OCI-LY1 (cell line): ENCODE measurements around the gene PGBD5.

Source experiments
- H2AFZ ChIP-seq: fragments of 200-600 bp; sonication (generic), shearing (Covaris generic); 2 replicates; pipeline ENCODE4 v1.6.0; 2014; ENCODE audit warnings: antibody characterized with exemption, mild to moderate bottlenecking, low read length
- H3F3A ChIP-seq: fragments of 200-600 bp; sonication (generic), shearing (Covaris generic); 2 replicates; pipeline ENCODE4 v1.6.0; 2014; ENCODE audit warnings: mild to moderate bottlenecking, antibody characterized with exemption, low read length, moderate library complexity; ENCODE audit not compliant: insufficient read depth
- H3K27ac ChIP-seq: fragments of 200-600 bp; sonication (generic); 2 replicates; pipeline ENCODE4 v1.5.1; 2014; ENCODE audit warnings: low read length, mixed run types, mild to moderate bottlenecking, low read depth; ENCODE audit not compliant: poor library complexity, severe bottlenecking
- H3K27me3 ChIP-seq: fragments of 200-600 bp; sonication (generic); 2 replicates; pipeline ENCODE4 v1.6.0; 2014; ENCODE audit warnings: antibody characterized with exemption, mild to moderate bottlenecking, low read length, moderate library complexity; ENCODE audit not compliant: insufficient read depth
- H3K36me3 ChIP-seq: fragments of 200-600 bp; sonication (generic); 2 replicates; pipeline ENCODE4 v1.6.1; 2014; ENCODE audit warnings: mild to moderate bottlenecking, antibody characterized with exemption, low read length, moderate library complexity, mixed read lengths; ENCODE audit not compliant: insufficient read depth
- H3K4me1 ChIP-seq: fragments of 200-600 bp; sonication (generic); 2 replicates; pipeline ENCODE4 v1.5.1; 2014; ENCODE audit warnings: mild to moderate bottlenecking, low read length, moderate library complexity; ENCODE audit not compliant: insufficient read depth, severe bottlenecking
- H3K4me2 ChIP-seq: fragments of 200-600 bp; sonication (generic), shearing (Covaris generic); 2 replicates; pipeline ENCODE4 v1.6.1; 2014; ENCODE audit warnings: low read length
- H3K4me3 ChIP-seq: fragments of 200-600 bp; sonication (generic); 2 replicates; pipeline ENCODE4 v1.5.1; 2014; ENCODE audit warnings: low read length, low read depth, mild to moderate bottlenecking, mixed read lengths; ENCODE audit not compliant: poor library complexity, severe bottlenecking
- H3K79me2 ChIP-seq: fragments of 200-600 bp; shearing (Covaris generic); 2 replicates; pipeline ENCODE4 v1.6.1; 2016; ENCODE audit warnings: mixed run types, low read length, mixed read lengths; ENCODE audit not compliant: insufficient read depth
- H3K9ac ChIP-seq: fragments of 200-600 bp; sonication (generic), shearing (Covaris generic); 2 replicates; pipeline ENCODE4 v1.6.1; 2014; ENCODE audit warnings: mild to moderate bottlenecking, low read length, mixed read lengths
- H3K9me2 ChIP-seq: fragments of 200-600 bp; sonication (generic), shearing (Covaris generic); 2 replicates; pipeline ENCODE4 v1.6.1; 2014; ENCODE audit warnings: low read depth, mild to moderate bottlenecking, low read length, mixed read lengths
- H3K9me3 ChIP-seq: fragments of 200-600 bp; shearing (Covaris generic); 2 replicates; pipeline ENCODE4 v1.6.1; 2014; ENCODE audit warnings: low read length, mixed read lengths
- H4K20me1 ChIP-seq: fragments of 200-600 bp; sonication (generic), shearing (Covaris generic); 2 replicates; pipeline ENCODE4 v1.6.0; 2016; ENCODE audit warnings: mild to moderate bottlenecking, low read length; ENCODE audit not compliant: insufficient read depth
- EZH2 ChIP-seq: fragments of 200-600 bp; sonication (generic), shearing (Covaris generic); IDR thresholded peaks from 2 replicates; pipeline ENCODE4 v1.8.0; 2017; ENCODE audit warnings: borderline replicate concordance, mixed run types, mild to moderate bottlenecking, antibody characterized with exemption, low read length, moderate library complexity, mixed read lengths
- TF ChIP-seq, protein P1 (sequence below): fragments of 200-600 bp; sonication (generic), shearing (Covaris generic); IDR thresholded peaks from 2 replicates; pipeline ENCODE4 v1.5.1; 2017; ENCODE audit warnings: mild to moderate bottlenecking, antibody characterized with exemption, low read length, moderate library complexity, mixed read lengths

PGBD5 gene

DNA sequence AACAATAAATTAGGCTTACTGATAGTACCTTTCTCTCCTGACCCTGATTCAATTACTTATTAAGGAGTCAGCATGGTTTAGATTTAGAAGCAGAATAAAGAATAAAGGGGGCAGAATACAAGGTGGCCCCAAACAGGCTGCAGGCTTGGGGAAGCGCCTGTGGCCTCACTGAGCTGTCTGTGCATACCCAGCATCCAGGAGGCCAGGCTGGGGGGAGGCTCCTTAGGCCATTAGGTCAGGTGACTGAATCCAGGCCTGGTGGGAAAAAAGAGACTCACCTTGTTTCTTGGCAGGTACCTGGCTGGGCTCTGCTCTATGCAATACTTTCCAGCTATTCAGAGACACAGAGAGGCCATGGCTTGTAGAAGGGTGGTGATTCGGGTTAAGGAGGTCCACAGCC, 38.8 kb downstream of the PGBD5 start:
- no peak overlapping the region for H3K27ac ChIP-seq
- no peaks in the 10 kb centered on the region for H3K4me1 ChIP-seq
- H3F3A ChIP-seq = no peaks in the 10 kb centered on the region
- H3K79me2 ChIP-seq = no peaks in the 10 kb centered on the region
- no peaks in the 10 kb centered on the region for H3K9me3 ChIP-seq
- no peak overlapping the region for H3K4me2 ChIP-seq
- no peak overlapping the region for H2AFZ ChIP-seq
- TF ChIP-seq, protein P1, sequence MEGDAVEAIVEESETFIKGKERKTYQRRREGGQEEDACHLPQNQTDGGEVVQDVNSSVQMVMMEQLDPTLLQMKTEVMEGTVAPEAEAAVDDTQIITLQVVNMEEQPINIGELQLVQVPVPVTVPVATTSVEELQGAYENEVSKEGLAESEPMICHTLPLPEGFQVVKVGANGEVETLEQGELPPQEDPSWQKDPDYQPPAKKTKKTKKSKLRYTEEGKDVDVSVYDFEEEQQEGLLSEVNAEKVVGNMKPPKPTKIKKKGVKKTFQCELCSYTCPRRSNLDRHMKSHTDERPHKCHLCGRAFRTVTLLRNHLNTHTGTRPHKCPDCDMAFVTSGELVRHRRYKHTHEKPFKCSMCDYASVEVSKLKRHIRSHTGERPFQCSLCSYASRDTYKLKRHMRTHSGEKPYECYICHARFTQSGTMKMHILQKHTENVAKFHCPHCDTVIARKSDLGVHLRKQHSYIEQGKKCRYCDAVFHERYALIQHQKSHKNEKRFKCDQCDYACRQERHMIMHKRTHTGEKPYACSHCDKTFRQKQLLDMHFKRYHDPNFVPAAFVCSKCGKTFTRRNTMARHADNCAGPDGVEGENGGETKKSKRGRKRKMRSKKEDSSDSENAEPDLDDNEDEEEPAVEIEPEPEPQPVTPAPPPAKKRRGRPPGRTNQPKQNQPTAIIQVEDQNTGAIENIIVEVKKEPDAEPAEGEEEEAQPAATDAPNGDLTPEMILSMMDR = no peak
- H3K27me3 ChIP-seq = no peaks in the 10 kb centered on the region
- H3K9ac ChIP-seq = no peak overlapping the region
- H3K9me2 ChIP-seq = no peaks in the 10 kb centered on the region
- no peaks in the 10 kb centered on the region for H3K36me3 ChIP-seq
- H3K4me3 ChIP-seq = no peak overlapping the region
- no peaks in the 10 kb centered on the region for H4K20me1 ChIP-seq

DNA sequence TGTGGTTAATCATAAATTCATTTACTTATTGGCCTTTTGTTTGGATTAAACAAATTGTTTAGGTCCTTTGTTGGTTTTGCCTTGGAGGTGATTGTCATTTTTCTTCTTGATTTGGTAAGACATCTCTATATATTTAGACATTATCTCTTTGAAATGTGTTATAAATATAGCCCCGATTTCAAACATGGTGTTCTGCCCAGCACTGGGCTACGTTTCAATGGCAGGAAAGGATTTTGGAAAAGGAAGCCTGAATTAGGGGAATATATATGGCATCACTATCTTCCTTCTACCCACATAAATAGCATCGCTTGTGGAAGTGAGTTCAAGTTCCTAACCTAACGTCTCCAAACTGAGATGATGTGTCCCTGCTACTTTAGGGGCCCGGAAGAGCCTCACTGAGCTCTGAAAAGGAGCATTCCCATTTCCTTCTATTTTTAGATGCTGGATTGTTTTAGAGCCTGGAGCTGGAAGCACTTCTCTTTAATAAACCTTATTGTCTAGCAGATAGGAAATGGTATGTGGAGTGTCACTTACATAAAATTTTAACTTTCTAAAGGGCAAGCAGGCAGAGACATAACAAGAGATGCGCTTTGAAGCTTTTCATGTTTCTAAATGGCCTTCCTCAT, 39.4 kb downstream of the PGBD5 start:
- Histone ChIP-seq H3K27me3 (no peaks in the 10 kb centered on the region), H3K4me3 (no peak overlapping the region), H3K9me3 (no peaks in the 10 kb centered on the region), H3K27ac (no peak overlapping the region), H3K9me2 (no peaks in the 10 kb centered on the region), H3K36me3 (no peaks in the 10 kb centered on the region), H3K79me2 (no peaks in the 10 kb centered on the region), H3F3A (no peaks in the 10 kb centered on the region), H4K20me1 (no peaks in the 10 kb centered on the region), H3K4me2 (no peak overlapping the region), H3K9ac (no peak overlapping the region), H2AFZ (no peak overlapping the region), H3K4me1 (no peaks in the 10 kb centered on the region)
- TF ChIP-seq, protein P1 = no peak
- no peak for TF ChIP-seq EZH2

DNA sequence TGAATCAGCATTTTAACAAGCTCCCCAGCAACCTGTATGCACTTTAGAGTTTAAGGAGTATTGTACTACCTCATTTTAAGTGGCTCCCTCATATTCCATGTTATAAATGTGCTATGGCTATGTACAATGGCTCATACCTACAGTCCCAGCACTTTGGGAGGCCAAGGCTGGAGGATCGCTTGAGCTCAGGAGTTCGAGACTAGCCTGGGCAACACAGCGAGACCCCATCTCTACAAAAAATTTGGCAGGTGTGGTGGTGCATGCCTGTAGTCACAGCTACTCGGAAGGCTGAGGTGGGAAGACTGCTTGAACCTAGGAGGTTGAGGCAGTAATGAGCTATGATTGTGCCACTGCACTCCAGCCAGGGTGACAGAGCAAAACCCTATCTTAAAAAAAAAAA, 40.2 kb downstream of the PGBD5 start:
- H3K4me2 ChIP-seq = no peak overlapping the region
- no peak overlapping the region for H3K4me3 ChIP-seq
- no peak overlapping the region for H3K9ac ChIP-seq
- H2AFZ ChIP-seq = no peak overlapping the region
- no peaks in the 10 kb centered on the region for H3F3A ChIP-seq
- H3K27me3 ChIP-seq = no peaks in the 10 kb centered on the region; the same call in 1 of the 2 replicates
- no peaks in the 10 kb centered on the region for H4K20me1 ChIP-seq
- H3K36me3 ChIP-seq = no peaks in the 10 kb centered on the region
- H3K27ac ChIP-seq = no peak overlapping the region
- no peaks in the 10 kb centered on the region for H3K79me2 ChIP-seq
- no peaks in the 10 kb centered on the region for H3K9me3 ChIP-seq
- H3K4me1 ChIP-seq = no peaks in the 10 kb centered on the region
- H3K9me2 ChIP-seq = no peaks in the 10 kb centered on the region
- no peak for TF ChIP-seq EZH2
- TF ChIP-seq, protein P1 = no peak
